NCI-H345 treated with DMSO at 0.1 percent for 48 hours (cell line): ENCODE results near the gene FGF3.

Experiments
- DNase-seq: peaks from one replicate; lab custom pipeline; 2025; ENCODE audit not compliant: unreplicated experiment; lab: John Stamatoyannopoulos, UW

FGF3 gene

DNA sequence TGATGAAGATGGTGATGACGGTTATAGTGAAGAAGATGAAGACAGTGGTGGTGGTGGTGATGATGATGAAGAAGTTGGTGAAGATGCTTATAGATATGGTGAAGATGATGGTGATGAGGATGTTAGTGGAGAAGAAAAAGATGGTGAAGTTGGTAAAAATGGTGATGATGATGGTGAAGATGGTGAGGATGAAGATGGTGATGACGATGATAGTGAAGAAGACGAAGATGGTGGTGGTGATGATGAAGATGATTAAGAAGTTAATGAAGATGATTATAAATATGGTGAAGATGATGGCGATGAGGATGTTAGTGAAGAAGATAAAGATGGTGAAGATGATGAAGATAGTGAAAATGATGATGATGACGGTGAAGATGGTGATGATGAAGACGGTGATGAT is 25.2 kb upstream of the FGF3 start:
- no peak for DNase-seq

DNA sequence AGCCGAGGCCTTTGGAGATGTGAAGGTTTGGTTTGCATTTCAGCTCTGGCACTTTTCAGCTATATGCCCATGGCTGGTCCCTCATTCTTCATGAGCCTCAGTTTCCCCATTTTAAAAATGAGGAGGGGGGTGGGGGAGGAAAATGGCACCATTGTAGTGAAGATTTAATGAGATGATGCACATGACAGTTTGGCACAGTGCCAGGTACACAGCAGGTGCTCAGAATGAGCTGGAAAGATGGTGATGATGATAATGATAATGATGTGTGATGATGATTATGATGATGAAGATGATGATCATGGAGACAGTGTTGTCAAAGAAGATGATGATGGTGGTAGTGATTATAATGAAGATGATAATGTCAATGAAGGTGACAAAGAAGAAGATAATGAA is 24.3 kb upstream of the FGF3 start:
- DNase-seq = no peak

DNA sequence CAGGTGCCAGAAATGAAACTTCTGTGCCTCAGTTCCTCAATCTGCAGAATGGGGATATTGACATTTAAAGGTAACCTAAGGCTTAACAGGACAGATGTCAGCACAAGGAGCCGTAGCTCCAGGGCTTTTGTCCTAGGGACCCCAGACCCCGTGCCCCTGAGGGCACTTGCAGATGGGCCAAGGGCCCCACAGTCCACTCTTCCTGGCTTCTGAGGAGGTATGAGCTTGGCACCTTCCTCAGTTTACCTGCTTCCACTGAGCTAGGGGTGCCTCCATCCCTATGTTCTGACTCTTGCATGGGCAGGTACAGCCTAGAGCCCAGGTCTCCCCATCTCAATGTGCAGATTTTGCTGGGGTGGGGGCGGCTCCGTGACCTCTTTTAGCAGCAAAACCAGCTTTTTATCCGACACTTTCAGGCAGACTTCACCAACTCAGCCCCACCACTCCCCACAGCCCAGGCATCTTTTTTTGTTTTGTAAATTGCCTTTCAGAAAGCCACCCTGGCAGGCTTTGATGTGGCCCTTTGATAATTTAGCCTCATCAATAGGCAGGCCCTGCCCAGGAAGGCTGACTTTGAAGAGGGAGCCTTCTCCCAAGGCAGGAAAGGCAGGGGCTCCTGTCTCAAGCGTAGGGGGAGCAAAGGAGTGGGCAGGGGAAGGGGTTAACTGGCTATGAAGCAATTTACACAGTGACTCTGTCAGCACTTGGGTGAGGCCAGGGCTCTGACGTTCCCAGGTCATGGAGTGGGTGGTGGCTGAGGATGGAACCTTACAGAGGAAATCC is 23.7 kb upstream of the FGF3 start:
- DNase-seq = no peak

DNA sequence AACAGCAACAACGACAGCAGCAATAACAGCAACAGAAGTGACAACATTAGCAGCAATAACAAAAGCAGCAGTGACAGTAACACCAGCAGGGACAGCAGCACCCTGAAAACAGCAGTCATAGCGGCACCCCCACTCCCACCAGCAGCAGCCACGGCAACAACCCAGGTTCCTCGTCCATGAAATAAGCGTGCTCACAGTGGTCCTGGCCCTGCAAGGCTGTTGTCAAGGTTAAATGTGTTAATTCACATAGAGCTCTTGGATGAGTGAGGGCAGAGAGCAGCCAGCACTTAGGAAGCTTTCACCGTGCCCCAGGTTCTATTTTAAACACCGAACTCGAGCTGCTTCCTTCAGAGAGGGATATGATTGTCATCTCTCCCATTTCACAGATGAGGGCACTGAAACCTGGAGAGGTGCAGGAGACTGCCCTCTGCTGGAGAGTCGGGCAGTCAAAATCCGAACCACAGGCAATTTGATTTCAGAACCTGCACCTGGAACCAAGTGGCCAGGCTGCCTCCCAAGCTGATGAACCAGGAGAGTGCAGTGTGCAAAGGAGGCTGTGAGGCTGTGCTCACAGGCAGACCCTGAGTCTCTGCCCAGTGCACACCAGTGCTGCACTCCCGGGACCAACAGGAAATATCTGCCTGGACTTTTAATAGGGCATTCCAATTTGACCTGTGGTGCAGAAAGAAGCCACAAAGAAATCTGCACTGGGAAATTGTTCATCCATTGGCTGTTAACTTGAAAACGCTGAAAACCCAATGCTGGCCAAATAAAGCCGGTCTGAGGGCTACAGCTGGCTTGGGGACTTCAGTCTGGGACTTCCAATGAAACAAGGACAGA is 22.9 kb upstream of the FGF3 start:
- no peak for DNase-seq

DNA sequence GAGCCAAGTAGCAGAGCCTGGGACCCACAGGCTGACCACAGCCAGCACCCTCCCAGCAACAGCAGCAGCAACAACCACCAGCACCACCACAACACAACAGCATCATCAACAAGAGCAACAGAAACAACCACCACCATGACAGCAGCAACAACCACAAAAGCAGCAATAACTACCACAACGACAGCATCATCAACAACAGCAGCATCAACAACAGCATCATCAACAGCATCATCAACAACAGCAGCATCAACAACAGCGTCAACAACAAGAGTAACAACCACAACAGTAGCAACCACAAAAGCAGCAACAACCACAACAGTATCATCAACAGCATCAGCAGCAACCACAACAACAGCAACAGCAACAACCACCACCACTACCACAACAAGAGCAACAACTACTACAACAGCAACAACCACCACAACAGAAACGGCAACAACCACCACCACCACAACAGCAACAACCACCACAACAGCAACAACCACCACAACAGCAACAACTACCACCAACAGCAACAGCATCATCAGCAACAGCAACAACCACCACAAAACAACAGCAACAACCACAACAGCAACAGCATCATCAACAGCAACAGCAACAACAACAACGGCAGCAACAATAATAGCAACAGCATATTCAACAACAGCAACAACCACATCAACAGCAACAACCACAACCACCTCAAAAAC is 22.1 kb upstream of the FGF3 start:
- no peak for DNase-seq

DNA sequence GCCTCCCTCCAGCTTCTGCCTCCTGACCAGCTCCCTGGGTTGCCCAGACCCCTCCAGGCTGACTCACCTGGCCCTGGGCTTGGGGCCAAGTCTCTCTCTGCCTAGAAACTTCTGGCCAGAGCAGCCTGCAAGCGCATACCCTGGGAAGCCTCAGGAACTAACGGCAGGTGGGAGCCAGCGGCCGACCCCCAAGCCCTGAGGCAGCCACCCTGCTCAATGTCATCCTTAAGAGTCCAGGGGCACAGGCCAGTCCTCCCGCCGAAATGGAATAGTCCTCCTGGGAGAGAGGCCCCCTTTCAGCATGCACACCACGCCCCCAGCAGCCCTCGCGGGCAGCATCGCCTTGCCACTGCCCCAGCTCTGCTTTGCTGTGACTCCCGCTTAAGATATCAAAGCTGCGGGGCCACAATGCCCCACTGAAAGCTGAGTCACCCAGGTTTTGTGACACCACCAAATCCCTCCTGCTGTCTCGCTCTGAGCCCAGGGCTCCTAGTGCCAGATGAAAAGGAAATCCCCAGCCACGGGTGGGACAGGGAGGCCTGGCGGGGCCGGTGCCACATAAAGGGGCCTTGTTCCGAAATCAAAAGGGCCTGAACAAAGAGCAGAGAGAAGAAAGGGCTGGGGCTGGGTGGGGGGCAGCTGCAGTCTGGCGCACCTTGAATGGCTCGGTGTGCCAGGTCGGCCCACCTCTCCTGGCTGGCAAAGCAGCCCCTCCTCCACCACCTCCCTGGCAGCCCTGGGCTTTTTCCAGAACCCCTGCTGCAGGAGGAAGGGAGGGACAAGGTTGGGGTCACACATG is 21.4 kb upstream of the FGF3 start:
- DNase-seq = no peak

DNA sequence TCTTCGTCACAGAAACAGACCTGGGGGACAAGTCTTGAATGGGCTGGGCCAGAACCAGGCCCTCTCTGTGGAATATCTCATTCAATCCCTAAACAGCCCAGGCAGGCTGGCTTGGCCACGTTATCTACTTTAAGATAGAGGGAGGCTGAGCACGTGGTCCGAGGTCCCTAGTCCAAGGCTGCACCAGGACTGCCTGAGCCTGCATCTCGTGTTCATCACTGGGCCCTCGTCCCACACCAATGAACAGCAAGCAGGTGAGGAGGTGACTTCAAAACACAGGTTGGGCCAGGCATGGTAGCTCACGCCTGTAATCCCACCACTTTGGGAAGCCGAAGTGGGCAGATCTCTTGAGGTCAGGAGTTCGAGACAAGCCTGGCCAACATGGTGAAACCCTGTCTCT is 20.3 kb upstream of the FGF3 start:
- DNase-seq = no peak

DNA sequence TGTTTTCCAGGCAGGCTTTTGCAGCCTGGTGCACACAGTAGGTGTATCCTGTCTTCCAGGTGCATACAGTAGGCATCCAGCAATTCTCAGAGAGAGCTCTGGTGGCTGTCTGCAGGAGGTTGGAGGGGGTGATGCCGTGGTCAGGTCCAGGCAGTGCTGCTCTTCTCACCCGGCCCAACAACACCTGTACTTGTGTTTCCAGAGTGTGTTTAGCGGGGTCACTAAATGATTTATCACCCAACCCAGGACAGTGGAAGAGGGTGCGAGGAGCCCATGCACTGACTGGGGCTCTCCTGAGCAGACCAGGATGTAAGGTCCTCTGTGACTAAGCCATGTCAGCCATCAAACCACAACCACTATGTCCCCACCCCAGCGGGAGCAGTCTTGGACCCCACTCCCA is 18.6 kb upstream of the FGF3 start:
- no peak for DNase-seq

DNA sequence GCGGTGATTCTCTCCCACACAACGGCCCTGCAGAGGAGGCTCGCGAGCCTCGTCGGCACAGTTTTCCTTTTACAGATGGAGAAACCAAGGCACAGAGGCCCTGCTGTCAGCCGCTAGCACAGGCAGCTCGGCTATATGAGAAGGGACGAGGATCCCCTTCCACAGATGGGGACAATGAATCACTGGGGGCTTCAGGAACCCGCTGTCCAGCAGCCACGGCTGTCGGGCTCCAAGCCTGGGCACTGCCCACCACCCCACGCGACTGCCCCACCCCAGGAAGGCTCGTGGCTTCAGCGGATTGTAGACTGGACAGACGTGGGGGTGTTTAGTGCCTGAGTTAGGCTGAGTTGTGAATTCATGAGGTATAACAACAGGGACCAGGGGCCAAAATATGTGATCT is 17.2 kb upstream of the FGF3 start:
- DNase-seq = no peak

DNA sequence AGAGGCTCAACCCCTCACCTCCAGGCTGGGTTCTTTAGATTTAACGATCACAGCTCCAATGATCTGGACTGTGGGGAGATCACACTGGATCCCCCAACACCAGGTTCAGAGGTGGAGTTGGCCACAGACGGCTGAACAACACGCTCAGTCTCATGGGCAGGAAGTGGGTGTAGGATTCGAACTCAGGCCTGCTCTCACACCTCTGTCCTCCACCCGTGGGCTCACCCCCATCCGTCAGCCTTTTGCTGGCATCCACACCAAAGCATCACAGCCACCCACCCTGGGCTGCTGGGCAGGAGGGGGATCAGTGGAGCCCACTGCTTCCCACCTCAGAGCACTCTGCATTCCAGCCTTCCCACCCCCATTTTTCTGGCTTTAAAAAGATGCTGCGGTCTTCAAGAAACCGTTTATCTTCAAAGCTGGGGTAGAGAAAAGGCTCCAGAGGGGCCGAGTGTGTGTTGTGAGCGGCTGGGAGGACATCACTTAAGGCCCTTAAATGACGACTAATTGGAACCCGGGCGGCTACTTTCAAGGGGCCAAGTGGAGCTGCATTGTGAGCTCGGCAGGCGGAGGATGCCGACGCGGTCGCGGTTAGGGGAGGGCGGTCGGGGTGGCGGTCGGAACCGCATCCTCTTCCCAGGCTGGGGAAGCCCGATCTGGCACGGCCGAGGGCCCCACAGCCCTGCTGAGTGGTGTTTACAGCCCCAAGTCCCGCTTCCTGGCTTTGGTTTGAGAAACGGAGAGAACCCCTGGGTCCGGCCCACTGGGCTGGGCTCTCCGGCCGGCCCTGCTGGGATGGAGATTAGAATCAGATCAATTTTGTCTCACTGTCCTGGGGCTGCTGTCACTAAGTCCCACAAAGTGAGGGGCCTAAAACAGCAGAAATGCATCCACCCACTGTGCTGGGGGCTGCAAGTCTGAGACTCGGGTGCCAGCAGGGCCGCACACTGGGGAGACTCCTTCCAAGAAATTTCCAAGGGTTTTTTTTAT is 15.9 kb upstream of the FGF3 start:
- DNase-seq = no peak

DNA sequence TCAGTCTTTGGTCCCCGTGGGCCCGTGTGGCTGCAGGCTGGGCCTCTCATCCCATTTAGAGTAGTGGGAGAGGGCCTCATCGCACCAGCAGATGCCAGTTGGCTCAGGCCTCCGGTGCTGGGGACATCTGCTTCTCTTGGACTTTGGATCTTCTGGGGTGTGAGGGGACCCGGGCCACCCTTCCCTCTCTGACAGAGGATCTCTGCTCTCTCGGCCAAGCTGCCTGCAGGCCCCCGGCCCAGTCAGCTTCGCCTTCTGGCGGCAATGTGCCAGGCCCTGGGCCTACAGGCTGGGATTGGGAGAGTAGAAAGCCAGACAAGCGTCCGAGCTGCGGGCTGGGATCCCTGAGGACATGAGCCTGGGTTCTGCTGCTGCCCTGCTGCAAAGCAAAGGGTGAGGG is 15.0 kb upstream of the FGF3 start:
- DNase-seq = no peak

DNA sequence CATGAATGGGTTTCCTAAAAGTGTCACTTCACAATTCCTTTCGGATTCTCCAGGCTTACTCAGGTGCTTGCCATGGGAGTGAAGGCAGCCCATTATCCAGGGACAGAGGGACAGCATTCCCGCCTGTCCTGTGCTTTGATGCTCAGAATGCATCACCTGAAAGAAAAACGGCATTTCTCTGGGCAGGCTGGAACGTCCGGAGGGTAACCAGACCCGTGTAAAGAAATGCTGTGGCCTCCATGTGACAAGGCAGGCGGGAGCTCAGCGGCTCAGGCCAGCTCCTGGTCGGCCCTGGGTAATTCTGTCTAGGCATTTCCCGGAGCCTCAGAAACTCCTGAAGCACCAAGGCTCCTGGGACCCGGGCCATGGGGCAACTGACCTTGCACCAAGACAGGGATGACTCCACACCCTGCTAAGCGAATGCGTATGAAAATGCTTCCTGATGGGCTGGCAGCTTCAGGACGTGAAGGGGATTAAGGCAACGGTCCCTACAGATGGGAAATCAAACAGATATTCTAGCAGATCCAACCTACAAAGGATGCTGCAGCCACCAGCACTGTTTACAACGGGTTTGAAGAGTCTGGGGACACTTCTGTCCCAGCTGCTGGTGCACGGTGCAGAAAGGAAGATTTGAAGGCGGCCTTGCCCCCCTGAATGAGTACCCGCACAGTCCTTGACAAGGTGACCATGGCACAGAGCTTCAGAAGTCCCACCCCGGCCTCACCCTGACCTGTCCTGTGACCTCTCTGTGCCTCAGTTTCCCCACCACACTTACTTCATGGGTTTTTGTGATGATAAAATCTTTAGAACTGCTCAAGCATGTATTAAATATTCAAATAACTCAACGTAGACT is 13.6 kb upstream of the FGF3 start:
- no peak for DNase-seq

DNA sequence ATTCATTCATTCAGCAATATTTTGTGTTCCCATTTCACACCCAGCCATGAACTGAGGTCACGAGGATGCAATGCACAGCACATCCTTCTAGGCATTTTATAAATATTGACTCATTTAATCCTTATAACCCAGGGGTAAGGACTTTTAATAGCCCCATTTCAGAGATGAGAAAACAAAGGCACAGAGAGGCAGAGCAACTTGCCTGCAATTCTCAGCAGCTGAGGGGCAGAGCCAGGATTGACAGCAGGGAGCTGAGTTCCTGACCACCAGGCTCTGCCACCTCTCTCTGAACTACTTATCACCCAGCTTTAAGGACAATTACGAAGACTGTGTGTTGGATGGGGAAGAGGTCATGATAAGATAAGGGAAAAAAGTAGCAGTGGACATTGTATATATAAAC is 12.8 kb upstream of the FGF3 start:
- DNase-seq = no peak

DNA sequence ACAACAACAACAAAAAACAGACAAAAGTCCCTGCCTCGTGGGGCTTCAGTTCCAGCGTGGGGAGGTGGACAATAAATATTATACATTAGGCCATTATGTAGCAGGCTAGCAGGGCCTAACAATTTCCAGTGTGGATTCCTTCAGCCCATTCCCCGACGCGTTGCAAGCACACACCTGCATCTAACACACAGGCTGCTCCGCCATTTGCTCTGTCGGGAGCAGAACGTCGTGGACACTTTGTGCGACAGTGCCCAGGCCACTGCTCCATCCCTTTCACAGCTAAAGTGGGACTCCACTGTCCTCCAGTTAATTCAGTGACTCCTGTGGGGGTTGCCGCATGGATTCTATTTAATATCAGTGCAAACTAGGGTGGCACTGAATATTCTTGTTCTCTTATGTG is 10.9 kb upstream of the FGF3 start:
- no peak for DNase-seq

DNA sequence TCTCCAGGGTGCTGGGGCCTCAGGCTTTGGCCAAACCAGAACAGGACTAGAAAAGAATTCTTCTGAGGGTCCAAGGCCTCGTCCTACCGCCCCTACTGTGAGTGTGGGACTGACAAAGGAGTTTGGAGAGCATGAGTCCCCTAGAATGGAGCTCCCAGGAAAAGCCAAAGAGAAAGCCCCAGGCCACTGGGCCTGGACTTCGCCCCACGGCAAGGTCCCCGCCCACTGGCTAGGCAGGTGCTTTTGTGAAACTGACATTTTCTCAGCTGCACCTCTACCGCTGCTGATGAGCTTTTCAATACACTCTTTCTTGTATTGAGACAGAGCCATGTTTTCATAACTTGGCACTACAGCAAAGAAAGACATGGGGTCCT is 9.7 kb upstream of the FGF3 start:
- no peak for DNase-seq

DNA sequence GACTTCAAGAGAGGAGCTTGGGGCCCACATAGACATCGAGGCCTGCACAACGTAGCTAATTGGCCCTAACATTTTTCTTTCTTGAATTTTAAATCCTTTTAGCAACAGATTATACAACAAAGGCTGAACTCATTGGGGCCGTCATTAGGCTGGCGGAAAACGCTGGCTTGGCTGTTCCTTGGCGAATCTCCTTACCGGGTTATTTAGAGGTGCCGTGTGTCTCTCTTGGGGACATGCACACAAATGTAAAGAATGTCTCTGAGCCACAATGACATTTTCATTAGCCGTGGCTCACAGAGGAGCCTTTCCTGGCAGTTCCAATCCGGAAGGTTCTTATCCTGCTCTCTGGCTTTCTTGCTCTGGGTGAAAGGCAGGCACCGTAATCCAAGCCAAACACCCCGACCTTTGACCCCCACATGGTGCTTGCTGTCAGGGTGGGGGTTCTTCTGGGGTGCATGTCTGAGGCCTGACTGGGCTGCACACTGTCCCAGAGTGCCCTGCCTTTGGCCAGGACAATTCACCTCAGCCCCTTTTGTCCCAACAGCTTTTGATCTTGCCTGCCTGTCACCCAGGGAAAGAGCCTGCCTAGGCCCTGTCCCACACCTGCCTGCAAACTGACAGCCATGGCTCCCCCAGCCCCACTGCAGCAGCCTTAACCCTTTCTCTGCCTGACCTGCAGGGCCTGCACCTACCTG is 9.2 kb upstream of the FGF3 start:
- no peak for DNase-seq

DNA sequence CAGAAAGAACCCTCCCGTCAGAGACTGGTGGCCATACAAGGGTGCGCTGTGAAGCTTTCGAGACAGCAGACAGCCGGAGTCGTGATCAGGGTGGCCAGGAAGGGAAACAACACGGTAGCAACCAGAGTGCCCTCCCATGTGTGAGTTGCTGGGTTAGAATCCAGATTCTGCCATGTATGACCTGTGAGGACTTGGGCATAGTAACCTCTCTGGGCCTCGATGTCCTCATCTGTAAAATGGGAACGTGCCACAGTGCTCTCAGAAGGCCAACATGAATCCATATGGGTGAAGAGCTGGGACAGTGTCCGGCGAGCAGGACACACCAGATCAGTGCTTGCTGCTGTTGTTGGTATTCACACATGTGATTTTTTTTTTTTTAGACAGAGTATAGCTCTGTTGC is 7.6 kb upstream of the FGF3 start:
- no peak for DNase-seq

DNA sequence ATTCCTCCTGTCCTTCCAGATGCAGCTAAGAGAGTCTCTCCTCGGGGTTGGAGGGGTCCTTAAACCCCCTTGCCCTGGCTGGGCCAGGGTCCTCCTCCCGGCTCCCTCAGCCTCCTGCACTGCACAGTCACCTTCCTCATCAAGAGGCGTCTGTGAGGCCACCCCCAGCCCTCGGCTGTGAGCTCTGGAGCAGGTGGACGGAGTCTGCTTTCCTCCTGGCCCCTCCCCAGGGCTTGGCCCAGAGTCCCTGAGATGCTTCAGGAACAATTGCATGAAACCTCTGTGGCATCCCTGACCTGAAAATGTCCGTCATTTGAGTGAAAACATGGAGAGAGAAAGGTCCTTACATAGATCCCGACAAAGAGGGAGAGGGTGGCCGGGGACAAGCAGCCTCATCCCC is 6.7 kb upstream of the FGF3 start:
- no peak for DNase-seq
